Keratinocyte (primary cell): ENCODE data around the gene EPHA2. TPM values are rescaled to one million over a fixed set of nuclear protein-coding genes. Genes with fewer than 3 reads are reported as not detected.

ENCODE experiments used
- DNase-seq: peaks from one replicate; pipeline ENCODE4 v3.0.0-alpha.2; 2011; ENCODE audit warnings: low read depth, missing footprints, low spot score
- FAIRE-seq: peaks from 2 replicates; lab custom pipeline; 2011; peaks lifted over from hg19 to GRCh38; lab: Jason Lieb, UNC
- H2AFZ ChIP-seq: 2 replicates; pipeline ENCODE4 v1.6.0; 2012; ENCODE audit warnings: low read length, control low read depth, inconsistent platforms; ENCODE audit not compliant: control insufficient read depth
- H3K27ac ChIP-seq: 2 replicates; pipeline ENCODE4 v1.5.1; 2011; ENCODE audit warnings: low read length; ENCODE audit not compliant: control insufficient read depth, insufficient read depth
- H3K27me3 ChIP-seq: 3 replicates; pipeline ENCODE4 v1.6.0; 2011; ENCODE audit warnings: low read length; ENCODE audit not compliant: control insufficient read depth, insufficient read depth; ENCODE audit errors: extremely low read depth
- H3K36me3 ChIP-seq, 2 experiments: 2 replicates in 1 of 2; 3 replicates in 1 of 2; pipeline ENCODE4 v1.5.1; 2011; ENCODE audit warnings: low read length in 2 of 2, mild to moderate bottlenecking in 1 of 2; ENCODE audit not compliant: control insufficient read depth in 2 of 2, insufficient read depth in 2 of 2; ENCODE audit errors: extremely low read depth in 1 of 2
- H3K4me1 ChIP-seq: 3 replicates; pipeline ENCODE4 v1.5.1; 2011; ENCODE audit warnings: low read length; ENCODE audit not compliant: control insufficient read depth, insufficient read depth; ENCODE audit errors: extremely low read depth
- H3K4me2 ChIP-seq: 3 replicates; pipeline ENCODE4 v1.6.0; 2011; ENCODE audit warnings: low read depth, low read length; ENCODE audit not compliant: control insufficient read depth, insufficient read depth; ENCODE audit errors: extremely low read depth
- H3K4me3 ChIP-seq, 3 experiments: fragments of 200-600 bp in 1 of 3; sonication (generic) in 1 of 3; 2 replicates in 2 of 3; 3 replicates in 1 of 3; pipeline ENCODE4 v1.5.1; 2011 to 2016; ENCODE audit warnings: low read length in 3 of 3, mild to moderate bottlenecking in 3 of 3, control low read depth in 2 of 3, inconsistent platforms in 1 of 3, low read depth in 1 of 3, mixed read lengths in 1 of 3, mixed run types in 1 of 3, moderate library complexity in 1 of 3; ENCODE audit not compliant: control insufficient read depth in 2 of 3, insufficient read depth in 2 of 3; ENCODE audit errors: extremely low read depth in 1 of 3
- H3K79me2 ChIP-seq: 2 replicates; pipeline ENCODE4 v1.6.0; 2012; ENCODE audit warnings: low read length; ENCODE audit not compliant: control insufficient read depth, insufficient read depth
- H3K9ac ChIP-seq: 3 replicates; pipeline ENCODE4 v1.6.0; 2011; ENCODE audit warnings: low read length; ENCODE audit not compliant: control insufficient read depth, insufficient read depth; ENCODE audit errors: extremely low read depth
- H3K9me1 ChIP-seq: 3 replicates; pipeline ENCODE4 v1.6.0; 2011; ENCODE audit warnings: low read length; ENCODE audit not compliant: control insufficient read depth, insufficient read depth; ENCODE audit errors: extremely low read depth
- H3K9me3 ChIP-seq: 2 replicates; pipeline ENCODE4 v1.5.1; 2012; ENCODE audit warnings: low read depth, low read length; ENCODE audit not compliant: control insufficient read depth
- H4K20me1 ChIP-seq: 3 replicates; pipeline ENCODE4 v1.6.0; 2011; ENCODE audit warnings: low read length; ENCODE audit not compliant: control insufficient read depth, insufficient read depth; ENCODE audit errors: extremely low read depth
- CTCF ChIP-seq, 3 experiments: IDR thresholded peaks in 1 of 3; conservative IDR thresholded peaks in 1 of 3; optimal IDR thresholded peaks in 1 of 3; 2 replicates in 2 of 3; 3 replicates in 1 of 3; pipeline versions ENCODE3 to v1.5.1; 2011; ENCODE audit warnings: low read length in 3 of 3, mild to moderate bottlenecking in 3 of 3, moderate library complexity in 2 of 3, control low read depth in 1 of 3, inconsistent platforms in 1 of 3; ENCODE audit not compliant: insufficient read depth in 2 of 3; ENCODE audit errors: extremely low read depth in 1 of 3
- EZH2 ChIP-seq: IDR thresholded peaks from one replicate; pipeline ENCODE4 v1.6.1; 2012; ENCODE audit warnings: inconsistent platforms, mild to moderate bottlenecking, low read length, moderate library complexity
- dilution Hi-C: fragments of 300-500 bp; cut with MboI; formaldehyde crosslinking; loops from one replicate; pipeline ENCODE4 v1.7.0; 2020; ENCODE audit warnings: low sequenced_read_pairs; ENCODE audit not compliant: extremely low pct_ligation_motif_present
- polyA plus RNA-seq, 5 experiments: library from polyadenylated mRNA; depleted of rRNA in 3 of 5; stranded (reverse) in 3 of 5; stranded (forward) in 1 of 5; unstranded in 1 of 5; fragments of >200 nt; gene quantifications; 1 replicate in 1 of 5; 2 replicates in 3 of 5; 3 replicates in 1 of 5; pipeline versions ENCODE4 v1.2.1 to v1.2.3, GENCODE V29; 2011 to 2012; ENCODE audit warnings: missing spikeins in 2 of 5, low read depth in 1 of 5, low replicate concordance in 1 of 5

Gene EPHA2
- polyA plus RNA-seq, 1 donor (not counting 4 experiments of a cell fraction or from before 2014, with no cell fraction given), result 55.6 TPM

GRCh38 chr1:16082283-16083038 lies 73.4 kb downstream of the EPHA2 start:
- Histone ChIP-seq H3K9me1 (no peaks in the 10 kb centered on the region), H3K27me3 (no peaks in the 10 kb centered on the region), H3K9ac (peak overlapping the region; percentile 47), H3K9me3 (no peaks in the 10 kb centered on the region), H3K4me2 (peak overlapping the region; percentile 70), H4K20me1 (no peaks in the 10 kb centered on the region), H2AFZ (peak overlapping the region; percentile 80), H3K79me2 (no peaks in the 10 kb centered on the region), H3K27ac (peak overlapping the region; percentile 49), H3K4me1 (peaks cover 15% of the 10 kb centered on the region), H3K4me3 (no peak overlapping the region), H3K36me3 (no peaks in the 10 kb centered on the region)
- peak in 2 of 3 experiments; percentile 96 to 97 for TF ChIP-seq CTCF (optimal IDR thresholded peaks at IDR 0.05 in 1 of 3, IDR thresholded peaks at IDR 0.05 in 1 of 3, conservative IDR thresholded peaks at IDR 0.05 in 1 of 3; ENCODE audit: extremely low read depth in 1 of 3, insufficient read depth in 2 of 3, low read length in 3 of 3)
- no peak for TF ChIP-seq EZH2
- peak; percentile 75 for FAIRE-seq
- no peak for DNase-seq
- dilution Hi-C loops, result no loop called here

- Histone ChIP-seq H3K9me1 (no peaks in the 10 kb centered on the region), H3K36me3 (no peaks in the 10 kb centered on the region), H2AFZ (peak overlapping the region; percentile 80), H3K9ac (peak overlapping the region; percentile 47), H3K79me2 (no peaks in the 10 kb centered on the region), H3K27ac (no peak overlapping the region), H3K27me3 (no peaks in the 10 kb centered on the region), H3K9me3 (no peaks in the 10 kb centered on the region), H3K4me2 (peak overlapping the region; percentile 70), H3K4me1 (peaks cover 22% of the 10 kb centered on the region), H4K20me1 (no peaks in the 10 kb centered on the region), H3K4me3 (no peak overlapping the region)
- no peak for DNase-seq
- dilution Hi-C loops, result no loop called here
- TF ChIP-seq CTCF (optimal IDR thresholded peaks at IDR 0.05 in 1 of 3, IDR thresholded peaks at IDR 0.05 in 1 of 3, conservative IDR thresholded peaks at IDR 0.05 in 1 of 3; ENCODE audit: extremely low read depth in 1 of 3, insufficient read depth in 2 of 3, low read length in 3 of 3) (no peak), EZH2 (no peak)
- FAIRE-seq, result no peak
Observed at GRCh38 chr1:16081636-16082035, 74.2 kb downstream of the EPHA2 start.
